ENCODE data around the gene CCDC142. TPM values are rescaled to one million over a fixed set of nuclear protein-coding genes. Genes with fewer than 3 reads are reported as not detected.

Gene CCDC142
- total RNA-seq, 4 donors from 2014 or later, result 10.4 to 31.1 (median 18.7) TPM

DNA sequence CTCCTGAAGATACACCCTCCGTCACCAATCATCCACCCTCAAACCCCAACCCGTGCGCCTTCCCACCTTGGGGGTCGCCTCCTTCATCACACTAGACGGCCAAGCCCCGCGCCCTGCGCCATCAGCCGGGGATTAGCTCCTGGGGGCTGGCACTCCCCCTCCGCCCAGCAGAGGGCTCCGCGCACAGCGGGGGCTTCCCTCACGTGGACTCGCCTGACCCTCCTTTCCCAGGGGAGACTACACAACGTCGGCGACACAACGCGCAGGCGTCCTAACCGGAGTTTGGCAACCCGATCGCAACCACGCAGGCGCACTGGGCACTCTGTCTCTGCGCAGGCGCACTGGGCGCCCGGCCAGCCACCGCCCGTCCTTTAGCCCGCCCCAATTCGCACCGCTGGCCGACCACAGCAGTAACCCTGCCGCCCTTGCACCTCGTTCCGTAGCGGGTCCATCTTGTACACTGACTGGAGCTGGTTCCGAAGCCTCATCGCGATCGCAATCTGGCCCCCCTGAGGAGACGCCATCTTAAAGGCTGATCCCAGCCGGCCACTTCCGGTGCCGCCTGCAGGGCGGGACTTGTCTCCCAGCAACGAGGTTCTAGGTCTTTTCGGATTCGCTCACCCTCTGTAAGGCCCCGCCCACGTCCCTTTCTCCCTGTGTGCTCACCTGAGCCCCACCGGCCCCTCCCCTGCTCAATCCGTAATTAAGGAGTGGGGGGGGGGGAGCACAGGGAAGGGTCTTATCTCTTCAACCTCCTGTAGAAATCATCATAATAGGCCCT, 24.5 kb upstream of the CCDC142 start, which contains the start of gene PCGF1:
Gene PCGF1, minus strand, starts transcription at position 551 of the 781 bp plus-strand sequence. Its CDS starts 27 bp downstream, at position 524.
- DNase-seq (ENCODE audit: low spot score in 2 of 2), result peak; percentile 98 to 99
- Histone ChIP-seq H3K4me1 (peaks cover 54% of the 10 kb centered on the region), H3K4me3 (peak within 1 kb of the TSS; percentile 79), H3K36me3 (peaks cover 16% of the 10 kb centered on the region), H3K27me3 (peaks cover 42% of the 10 kb centered on the region), H3K9me3 (no peaks in the 10 kb centered on the region), H3K27ac (peak within 1 kb of the TSS; percentile 99)
- TF ChIP-seq POLR2A (IDR thresholded peaks at IDR 0.05) (no peak), POLR2AphosphoS5 (IDR thresholded peaks at IDR 0.05) (peak; percentile 7 to 82 (median 51)), EP300 (IDR thresholded peaks at IDR 0.05) (no peak)
- TF ChIP-seq, protein P1, sequence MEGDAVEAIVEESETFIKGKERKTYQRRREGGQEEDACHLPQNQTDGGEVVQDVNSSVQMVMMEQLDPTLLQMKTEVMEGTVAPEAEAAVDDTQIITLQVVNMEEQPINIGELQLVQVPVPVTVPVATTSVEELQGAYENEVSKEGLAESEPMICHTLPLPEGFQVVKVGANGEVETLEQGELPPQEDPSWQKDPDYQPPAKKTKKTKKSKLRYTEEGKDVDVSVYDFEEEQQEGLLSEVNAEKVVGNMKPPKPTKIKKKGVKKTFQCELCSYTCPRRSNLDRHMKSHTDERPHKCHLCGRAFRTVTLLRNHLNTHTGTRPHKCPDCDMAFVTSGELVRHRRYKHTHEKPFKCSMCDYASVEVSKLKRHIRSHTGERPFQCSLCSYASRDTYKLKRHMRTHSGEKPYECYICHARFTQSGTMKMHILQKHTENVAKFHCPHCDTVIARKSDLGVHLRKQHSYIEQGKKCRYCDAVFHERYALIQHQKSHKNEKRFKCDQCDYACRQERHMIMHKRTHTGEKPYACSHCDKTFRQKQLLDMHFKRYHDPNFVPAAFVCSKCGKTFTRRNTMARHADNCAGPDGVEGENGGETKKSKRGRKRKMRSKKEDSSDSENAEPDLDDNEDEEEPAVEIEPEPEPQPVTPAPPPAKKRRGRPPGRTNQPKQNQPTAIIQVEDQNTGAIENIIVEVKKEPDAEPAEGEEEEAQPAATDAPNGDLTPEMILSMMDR (IDR thresholded peaks at IDR 0.05), result peak in 1 of 2 donors; percentile 33
- WGBS, result 1% methylated on average over 52 of the region's 56 CpGs

DNA sequence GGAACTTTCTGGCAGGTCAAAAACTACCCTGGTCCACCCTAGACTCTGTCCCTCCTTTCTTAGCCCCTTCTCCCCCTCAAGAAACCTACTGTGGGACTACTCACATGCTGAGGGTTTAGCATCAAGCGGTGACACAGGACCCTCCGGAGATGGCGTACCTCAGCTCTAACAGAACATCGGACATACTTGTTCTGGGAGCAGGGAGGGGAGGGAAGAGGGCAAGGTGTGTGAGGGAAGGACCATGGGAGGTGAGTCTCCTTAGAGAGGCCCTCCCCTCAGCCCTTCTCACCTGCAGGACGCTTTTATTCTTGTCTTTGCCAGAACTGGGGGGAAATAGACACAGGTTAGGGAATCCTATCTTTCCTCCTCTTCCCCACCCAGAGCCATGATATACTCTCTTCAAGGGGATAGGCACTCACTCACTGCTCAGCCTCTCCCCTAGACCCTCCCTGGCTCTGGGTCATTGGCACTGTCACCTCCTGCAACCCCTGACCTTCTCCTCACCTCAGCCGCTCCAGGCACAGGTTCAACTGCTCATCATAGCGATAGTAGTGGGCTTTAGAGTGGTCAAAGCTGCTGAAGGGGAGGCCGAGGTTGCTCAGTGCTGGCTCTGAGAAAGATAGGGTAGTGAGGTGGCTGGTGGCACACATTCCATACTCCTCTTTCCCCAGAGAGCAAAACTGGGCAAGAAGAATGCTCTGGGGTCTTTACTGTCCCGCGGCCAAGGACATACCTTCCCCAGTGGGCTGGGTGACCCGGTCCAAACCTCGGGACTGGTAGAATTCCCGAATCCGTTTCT, 22.8 kb upstream of the CCDC142 start:
- no peak for DNase-seq (ENCODE audit: low spot score in 2 of 2)
- TF ChIP-seq EP300 (IDR thresholded peaks at IDR 0.05) (no peak), POLR2AphosphoS5 (IDR thresholded peaks at IDR 0.05) (no peak), POLR2A (IDR thresholded peaks at IDR 0.05) (no peak)
- TF ChIP-seq, protein P1 (IDR thresholded peaks at IDR 0.05), result no peak
- Histone ChIP-seq H3K36me3 (peaks cover 16% of the 10 kb centered on the region), H3K27me3 (peaks cover 40% of the 10 kb centered on the region), H3K4me1 (peaks cover 59% of the 10 kb centered on the region), H3K4me3 (peak overlapping the region; percentile 79), H3K9me3 (no peaks in the 10 kb centered on the region), H3K27ac (no peak overlapping the region)
- 94% methylated on average over 14 of the region's 14 CpGs for WGBS

DNA sequence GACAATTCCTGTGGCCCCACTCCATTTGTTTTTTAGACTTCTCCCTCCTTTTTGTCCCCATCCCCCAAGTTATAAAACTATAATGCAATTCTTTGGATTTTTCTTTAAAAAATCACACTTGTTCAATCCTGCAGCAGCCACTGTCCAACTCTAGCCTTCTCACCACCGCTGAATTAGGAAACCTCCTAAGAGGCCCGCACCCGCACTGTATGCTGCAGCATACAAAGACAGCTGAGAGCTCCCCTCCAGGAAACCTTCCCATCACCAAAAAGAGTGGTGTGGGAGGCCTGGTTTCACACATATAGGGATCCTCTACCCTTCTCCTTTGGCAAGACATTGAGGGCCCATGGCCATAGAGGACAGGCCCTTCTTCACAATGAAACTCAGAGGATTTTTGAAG, 21.8 kb upstream of the CCDC142 start:
- WGBS, result 94% methylated on average over 3 of the region's 3 CpGs
- peaks cover 40% of the 10 kb centered on the region for H3K27me3 ChIP-seq
- peaks cover 16% of the 10 kb centered on the region for H3K36me3 ChIP-seq
- no peak for DNase-seq (ENCODE audit: low spot score in 2 of 2)
- H3K27ac ChIP-seq, result no peak overlapping the region
- TF ChIP-seq POLR2A (IDR thresholded peaks at IDR 0.05), result no peak
- no peak for TF ChIP-seq EP300 (IDR thresholded peaks at IDR 0.05)
- H3K9me3 ChIP-seq, result no peaks in the 10 kb centered on the region
- H3K4me1 ChIP-seq, result peaks cover 61% of the 10 kb centered on the region
- H3K4me3 ChIP-seq, result no peak overlapping the region

DNA sequence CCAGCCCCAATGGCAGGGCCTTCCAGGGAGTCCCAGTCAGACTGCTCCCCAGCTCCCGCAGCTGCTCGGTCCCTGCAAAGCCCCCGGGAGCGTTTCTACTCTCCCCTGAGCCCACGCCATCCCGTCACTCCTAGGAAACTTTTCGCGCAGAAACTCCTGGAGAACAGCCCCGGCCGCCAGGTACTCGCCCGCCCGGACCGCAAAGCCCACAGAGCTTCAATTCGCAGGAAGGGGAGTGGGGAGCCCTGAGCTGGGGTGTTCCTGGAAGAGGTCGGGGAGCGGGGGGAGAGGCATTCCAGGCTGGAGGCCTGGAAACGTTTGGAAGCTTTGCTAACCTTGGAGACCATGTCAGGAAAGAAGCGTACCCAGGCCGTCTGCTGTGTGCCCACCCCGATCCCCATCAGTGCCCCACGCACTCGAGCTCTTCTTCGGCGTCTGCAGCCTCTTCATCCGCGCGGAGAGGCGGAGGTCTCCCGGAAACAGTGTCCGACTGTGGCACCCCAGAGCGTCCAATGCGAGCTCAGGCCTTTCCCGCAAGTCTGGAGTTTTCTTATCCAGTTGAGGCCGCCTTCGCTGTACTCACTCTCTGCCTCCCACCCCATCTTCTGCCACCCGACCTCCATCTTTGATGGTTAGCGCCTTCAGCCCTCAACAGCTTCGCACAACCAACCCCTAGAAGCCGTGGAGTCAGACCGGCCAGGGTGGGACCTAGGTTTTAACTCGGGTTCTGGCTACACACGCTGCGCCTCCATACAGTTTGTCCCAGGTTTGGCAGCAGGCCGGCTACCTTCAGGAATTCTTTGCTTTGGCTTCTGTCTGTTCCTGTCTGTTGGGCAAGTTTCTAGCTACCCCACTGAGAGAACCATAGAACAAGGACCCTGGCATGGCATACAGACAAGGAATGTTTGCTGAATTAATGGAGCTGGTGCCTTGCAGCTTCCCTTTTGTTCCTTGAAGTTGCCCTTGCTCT, 21.0 kb upstream of the CCDC142 start:
- peak overlapping the region; percentile 58 for H3K4me3 ChIP-seq
- no peak for TF ChIP-seq POLR2A (IDR thresholded peaks at IDR 0.05)
- no peak for TF ChIP-seq POLR2AphosphoS5 (IDR thresholded peaks at IDR 0.05)
- TF ChIP-seq, protein P1 (IDR thresholded peaks at IDR 0.05), result no peak
- no peak for TF ChIP-seq EP300 (IDR thresholded peaks at IDR 0.05)
- H3K9me3 ChIP-seq, result no peaks in the 10 kb centered on the region
- DNase-seq (ENCODE audit: low spot score in 2 of 2), result no peak
- H3K36me3 ChIP-seq, result peaks cover 16% of the 10 kb centered on the region
- peak overlapping the region; percentile 81 for H3K27ac ChIP-seq
- 57% methylated on average over 32 of the region's 45 CpGs for WGBS
- H3K27me3 ChIP-seq, result peaks cover 43% of the 10 kb centered on the region
- H3K4me1 ChIP-seq, result peaks cover 69% of the 10 kb centered on the region
